ENCODE data around the gene SMAD5. TPM values are rescaled to one million over a fixed set of nuclear protein-coding genes. Genes with fewer than 3 reads are reported as not detected.

The SMAD5 gene
- total and polyA plus RNA-seq, 2 of the 8 experiments (the other 6 are each of a cell fraction or from before 2014, with no cell fraction given): 30.2 to 60.5 TPM

DNA sequence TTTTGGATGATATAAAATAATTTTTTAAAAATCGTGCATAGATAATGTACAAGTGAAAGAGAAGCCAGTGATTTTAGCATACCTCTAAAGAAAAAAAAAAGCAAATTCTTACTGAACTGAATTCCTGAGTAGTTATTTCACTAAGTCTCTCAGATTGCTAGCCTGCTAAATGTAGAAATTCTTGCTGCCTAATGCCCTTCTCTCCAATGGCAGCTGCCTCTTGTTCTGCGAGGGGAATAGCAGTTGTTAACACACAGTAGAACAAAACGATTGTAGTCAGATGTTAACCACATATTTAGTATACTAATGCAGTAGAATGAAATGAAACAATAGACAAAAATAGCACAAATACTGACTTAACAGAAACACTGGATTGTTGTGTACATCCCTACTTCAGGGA is 26.8 kb downstream of the SMAD5 start:
- H3K9ac ChIP-seq (replicated peaks in 1 of 4; ENCODE audit: extremely low read depth in 1 of 4, low read depth in 3 of 4, low read length in 3 of 4): no peak overlapping the region
- TF ChIP-seq SUZ12 (IDR thresholded peaks at IDR 0.05; ENCODE audit: low read length) (no peak), SIRT6 (IDR thresholded peaks at IDR 0.05; ENCODE audit: low read length) (no peak), CREB1 (IDR thresholded peaks at IDR 0.05) (no peak), EZH2 (IDR thresholded peaks at IDR 0.05; ENCODE audit: low read depth, low read length, severe bottlenecking) (no peak), CHD2 (IDR thresholded peaks at IDR 0.05; ENCODE audit: low read length) (no peak), EP300 (IDR thresholded peaks at IDR 0.05; ENCODE audit: borderline replicate concordance in 1 of 2, low read depth in 2 of 2, low read length in 2 of 2) (no peak)
- TF ChIP-seq, protein P1, sequence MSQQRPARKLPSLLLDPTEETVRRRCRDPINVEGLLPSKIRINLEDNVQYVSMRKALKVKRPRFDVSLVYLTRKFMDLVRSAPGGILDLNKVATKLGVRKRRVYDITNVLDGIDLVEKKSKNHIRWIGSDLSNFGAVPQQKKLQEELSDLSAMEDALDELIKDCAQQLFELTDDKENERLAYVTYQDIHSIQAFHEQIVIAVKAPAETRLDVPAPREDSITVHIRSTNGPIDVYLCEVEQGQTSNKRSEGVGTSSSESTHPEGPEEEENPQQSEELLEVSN (IDR thresholded peaks at IDR 0.05): no peak
- no peak for DNase-seq (ENCODE audit: low read depth in 1 of 2, low spot score in 2 of 2)
- H3K79me1 ChIP-seq (ENCODE audit: low read depth, low read length): peaks cover 2% of the 10 kb centered on the region
- no peak overlapping the region for H3K14ac ChIP-seq (ENCODE audit: insufficient read length)
- H2AK5ac ChIP-seq (ENCODE audit: low read depth, low read length): no peak overlapping the region
- no peak overlapping the region for H4K5ac ChIP-seq (ENCODE audit: insufficient read length, low read depth, low read length)
- no peak overlapping the region for H3K27ac ChIP-seq (ENCODE audit: low read depth, low read length)
- no peak overlapping the region for H2BK12ac ChIP-seq (ENCODE audit: low read depth, low read length)
- H2BK15ac ChIP-seq (ENCODE audit: low read length): no peak overlapping the region
- no peak overlapping the region for H3K56ac ChIP-seq (replicated peaks; ENCODE audit: insufficient read length, low read depth, low read length)
- H3K4me3 ChIP-seq (ENCODE audit: extremely low read depth in 1 of 4, insufficient read depth in 2 of 4, low read depth in 3 of 4, low read length in 4 of 4): no peak overlapping the region
- H4K20me1 ChIP-seq (replicated peaks in 1 of 2; ENCODE audit: control insufficient read depth in 1 of 2, insufficient read depth in 2 of 2, low read length in 2 of 2): peaks cover 7 to 9% of the 10 kb centered on the region in 2 experiments
- no peaks in the 10 kb centered on the region for H3K27me3 ChIP-seq (replicated peaks in 1 of 4; ENCODE audit: control insufficient read depth in 3 of 4, extremely low read depth in 1 of 4, insufficient read depth in 3 of 4, low read length in 3 of 4)
- peaks cover 4 to 45% (median 23%) of the 10 kb centered on the region in 4 experiments for H3K36me3 ChIP-seq (ENCODE audit: control insufficient read depth in 2 of 4, insufficient read depth in 4 of 4, low read length in 3 of 4)
- no peak overlapping the region for H2BK20ac ChIP-seq (ENCODE audit: low read length)
- H3K4ac ChIP-seq (replicated peaks; ENCODE audit: insufficient read length, low read depth, low read length): no peak overlapping the region
- no peak overlapping the region for H4K8ac ChIP-seq (ENCODE audit: extremely low read depth, insufficient read depth, low read length)
- H3K18ac ChIP-seq (ENCODE audit: extremely low read depth, low read length): no peak overlapping the region
- peaks cover 0 to 29% of the 10 kb centered on the region in 2 experiments; a peak in 2 of 4 replicates for H3K79me2 ChIP-seq (ENCODE audit: control insufficient read depth in 1 of 2, insufficient read depth in 2 of 2, low read length in 2 of 2)
- no peak overlapping the region for H4K91ac ChIP-seq (replicated peaks; ENCODE audit: insufficient read length, low read length)
- ChIA-PET POLR2A (ENCODE audit: partially characterized antibody) (interaction anchor here (0.6 kb wide), 1 partner anchor 34 kb away, joined by 3 read pairs; no protein-coding TSS in a partner anchor), CTCF (ENCODE audit: partially characterized antibody) (no interaction called here)
- peaks cover 0 to 3% of the 10 kb centered on the region in 2 experiments; a peak in 1 of 4 replicates for H3K9me3 ChIP-seq (ENCODE audit: insufficient read depth in 2 of 2, low read depth in 1 of 2, low read length in 1 of 2)
- H2AFZ ChIP-seq (ENCODE audit: low read length): no peak overlapping the region
- 82% methylated on average over 3 of the region's 3 CpGs; no CpG with 5 or more reads in 1 of the 2 experiments for WGBS, 2 experiments (ENCODE audit: extremely low coverage in 1 of 2, insufficient coverage in 1 of 2, insufficient read length in 1 of 2, insufficient replicate concordance in 2 of 2, low coverage in 1 of 2, low lambda C conversion rate in 2 of 2, missing lambda C conversion rate in 1 of 2)
- no peak overlapping the region for H2BK120ac ChIP-seq (replicated peaks; ENCODE audit: low read depth, low read length)
- H3K23ac ChIP-seq (ENCODE audit: insufficient read length): no peak overlapping the region
- no peak overlapping the region for H3K4me2 ChIP-seq (ENCODE audit: insufficient read depth in 1 of 2, low read depth in 2 of 2, low read length in 2 of 2)
- H3K4me1 ChIP-seq (replicated peaks in 1 of 4; ENCODE audit: control insufficient read depth in 3 of 4, insufficient read depth in 4 of 4, low read length in 3 of 4): no peaks in the 10 kb centered on the region
- H2BK5ac ChIP-seq (ENCODE audit: low read depth, low read length): no peak overlapping the region
- H3K23me2 ChIP-seq (ENCODE audit: low read depth, low read length): no peaks in the 10 kb centered on the region
- FAIRE-seq: no peak

All from H1 (cell line).